GM12891 (cell line): ENCODE data around the gene CD160.

ENCODE experiments used
- DNase-seq: peaks from one replicate; pipeline ENCODE4 v3.0.0; 2011; ENCODE audit warnings: low spot score; ENCODE audit not compliant: insufficient read length
- FAIRE-seq: peaks from 2 replicates; lab custom pipeline; 2011; peaks lifted over from hg19 to GRCh38; lab: Jason Lieb, UNC
- PAX5 ChIP-seq: IDR thresholded peaks from 2 replicates; pipeline ENCODE4 v1.6.1; 2011; ENCODE audit warnings: low read length, moderate library complexity, mild to moderate bottlenecking; ENCODE audit not compliant: insufficient read depth, severe bottlenecking
- POLR2A ChIP-seq: IDR thresholded peaks from 2 replicates; pipeline ENCODE4 v1.6.1; 2011; ENCODE audit warnings: low read depth, low read length, control low read depth
- POLR2AphosphoS5 ChIP-seq: IDR thresholded peaks from 2 replicates; pipeline ENCODE4 v1.6.1; 2011; ENCODE audit warnings: low read depth, low read length, control low read depth
- POU2F2 ChIP-seq: IDR thresholded peaks from 2 replicates; pipeline ENCODE4 v1.6.1; 2011; ENCODE audit warnings: low read depth, mild to moderate bottlenecking, control low read depth, low read length, moderate library complexity
- SPI1 ChIP-seq: IDR thresholded peaks from 2 replicates; pipeline ENCODE4 v1.6.1; 2011; ENCODE audit warnings: low read depth, low read length, control low read depth
- TAF1 ChIP-seq: IDR thresholded peaks from 2 replicates; pipeline ENCODE4 v1.6.1; 2011; ENCODE audit warnings: low read depth, low read length, control low read depth

CD160 gene

GRCh38 chr1:145729666-145730436 is 10.6 kb downstream of the CD160 start:
- DNase-seq (no peak), FAIRE-seq (no peak)
- no peak for TF ChIP-seq POLR2AphosphoS5
- no peak for TF ChIP-seq TAF1
- no peak for TF ChIP-seq POLR2A
- TF ChIP-seq PAX5 = no peak

DNA sequence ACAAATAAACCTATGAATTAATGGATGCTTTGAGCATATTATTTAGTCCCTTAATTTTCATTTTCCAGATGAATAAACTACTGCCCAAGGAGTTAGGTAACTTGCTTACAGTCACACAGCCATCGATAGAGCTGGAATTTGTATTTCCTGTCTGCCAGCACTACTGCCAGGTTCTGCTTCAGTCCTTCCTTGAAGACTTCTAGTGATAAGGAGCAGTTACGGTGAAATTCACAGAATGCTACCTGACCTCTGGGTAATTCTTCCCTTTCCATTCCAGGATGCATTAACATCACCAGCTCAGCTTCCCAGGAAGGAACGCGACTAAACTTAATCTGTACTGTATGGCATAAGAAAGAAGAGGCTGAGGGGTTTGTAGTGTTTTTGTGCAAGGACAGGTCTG is 11.2 kb downstream of the CD160 start:
- TF ChIP-seq SPI1 (no peak), POLR2AphosphoS5 (no peak), POU2F2 (no peak), POLR2A (no peak), PAX5 (no peak), TAF1 (no peak)
- DNase-seq = no peak
- FAIRE-seq = no peak

GRCh38 chr1:145730900-145731299 is 11.6 kb downstream of the CD160 start:
- DNase-seq (no peak), FAIRE-seq (no peak)
- no peak for TF ChIP-seq POLR2A
- TF ChIP-seq SPI1 = no peak
- no peak for TF ChIP-seq POLR2AphosphoS5
- TF ChIP-seq POU2F2 = no peak
- no peak for TF ChIP-seq TAF1
- TF ChIP-seq PAX5 = no peak

DNA sequence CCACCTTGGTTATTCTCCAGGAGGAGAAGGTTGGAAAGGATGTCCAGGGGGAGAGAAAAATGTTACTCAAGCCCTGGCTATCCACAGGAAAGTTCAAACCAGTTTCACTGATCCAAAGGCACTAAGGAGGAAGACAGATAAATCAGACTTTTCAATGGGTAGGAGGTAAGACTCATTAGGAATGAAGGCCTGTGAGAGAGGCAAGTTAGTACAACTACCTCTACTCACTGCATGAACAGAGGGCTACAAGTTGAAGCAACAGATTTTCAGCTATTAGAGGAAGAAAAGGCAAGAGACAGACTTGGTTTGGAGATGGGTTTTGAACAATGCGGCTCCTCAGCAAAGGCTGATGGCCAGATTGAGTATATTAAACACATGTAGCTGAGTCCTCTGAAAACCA is 16.9 kb downstream of the CD160 start:
- TF ChIP-seq TAF1 (no peak), SPI1 (no peak), PAX5 (no peak), POLR2A (no peak), POU2F2 (no peak), POLR2AphosphoS5 (no peak)
- FAIRE-seq = no peak
- no peak for DNase-seq

GRCh38 chr1:145740269-145740668 is 21.0 kb downstream of the CD160 start:
- FAIRE-seq (no peak), DNase-seq (no peak)
- TF ChIP-seq TAF1 = no peak
- no peak for TF ChIP-seq POLR2AphosphoS5

- no peak for DNase-seq
- no peak for TF ChIP-seq POLR2AphosphoS5
- TF ChIP-seq TAF1 = no peak
- TF ChIP-seq SPI1 = no peak
- TF ChIP-seq PAX5 = no peak
- no peak for TF ChIP-seq POLR2A
- no peak for TF ChIP-seq POU2F2
- FAIRE-seq = no peak
Measured at GRCh38 chr1:145747398-145748247, 28.3 kb downstream of the CD160 start.

DNA sequence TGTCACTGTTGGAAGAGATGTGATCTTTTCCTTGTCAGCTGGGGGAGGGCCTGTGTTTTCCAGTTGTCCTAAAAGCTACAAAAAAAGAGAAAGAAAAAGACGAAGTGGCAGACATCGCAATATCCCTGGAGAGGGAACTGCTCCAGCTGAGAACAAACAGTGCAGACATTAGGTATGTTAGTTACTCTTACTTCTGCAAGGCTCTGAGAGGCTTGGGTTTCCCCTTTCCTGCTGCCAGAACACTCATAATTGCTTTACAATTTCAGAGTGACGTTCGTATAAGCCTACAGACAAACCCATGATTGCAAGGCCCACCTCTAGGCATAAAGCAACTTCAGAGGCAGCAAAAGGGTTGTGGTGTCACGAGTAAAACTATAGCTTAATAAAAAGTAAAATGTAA is 31.1 kb downstream of the CD160 start:
- DNase-seq = no peak
- TF ChIP-seq POU2F2 (no peak), POLR2AphosphoS5 (no peak), PAX5 (no peak)
- no peak for FAIRE-seq

DNA sequence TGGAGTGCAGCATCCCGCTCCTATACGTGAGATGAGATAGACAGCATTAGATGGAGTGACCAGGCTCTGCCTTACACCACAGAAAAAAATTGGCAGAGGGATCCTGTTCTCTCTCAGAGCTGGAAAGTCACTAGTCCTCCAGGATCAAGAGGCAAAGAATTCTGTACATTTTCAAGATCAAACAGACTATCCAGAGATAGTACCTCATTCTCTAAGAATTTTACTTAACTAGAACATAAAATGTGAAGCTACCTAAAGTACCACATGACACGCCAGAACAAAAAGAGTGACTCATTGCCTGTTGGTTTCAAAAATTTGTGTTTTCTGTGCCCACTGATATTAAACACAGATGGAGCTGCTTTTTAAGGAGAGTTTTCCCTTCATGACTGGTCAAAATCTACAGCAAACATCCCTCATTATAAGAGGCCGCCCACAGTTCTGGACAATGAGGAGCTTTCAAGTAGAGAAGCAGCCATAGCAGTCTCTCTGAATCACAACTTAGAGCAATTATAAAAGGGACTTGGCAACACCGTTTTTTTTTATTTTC is 32.3 kb downstream of the CD160 start:
- DNase-seq = no peak

GRCh38 chr1:145757420-145757819 is 38.1 kb downstream of the CD160 start:
- FAIRE-seq (no peak), DNase-seq (no peak)
- no peak for TF ChIP-seq POLR2AphosphoS5

More for the DNA sequence above, 32.3 kb downstream of the CD160 start:
- TF ChIP-seq SPI1 = no peak
- no peak for TF ChIP-seq POU2F2
- FAIRE-seq = peak; percentile 55

DNA sequence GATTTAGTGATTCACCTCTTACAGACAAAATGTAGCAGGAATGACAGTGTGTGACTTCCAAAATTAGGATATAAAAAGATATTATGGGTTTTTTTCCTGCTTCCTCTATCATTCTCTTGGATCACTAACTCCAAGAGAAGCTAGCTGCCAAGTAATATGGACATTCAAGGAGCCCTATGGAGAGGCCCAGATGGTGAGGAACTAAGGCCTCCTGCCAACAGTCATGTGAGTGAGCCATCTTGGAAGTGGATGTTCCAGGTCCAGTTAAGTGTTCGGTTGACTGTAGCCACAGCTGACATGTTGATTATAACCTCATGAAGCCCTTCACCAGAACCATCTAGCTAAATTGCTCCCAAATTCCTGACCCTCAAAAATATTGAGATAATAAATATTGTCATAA is 38.8 kb downstream of the CD160 start:
- FAIRE-seq (no peak), DNase-seq (no peak)
- TF ChIP-seq SPI1 (no peak), POU2F2 (no peak), POLR2A (no peak), PAX5 (no peak), TAF1 (no peak), POLR2AphosphoS5 (no peak)

GRCh38 chr1:145758575-145758974 is 39.3 kb downstream of the CD160 start:
- DNase-seq (no peak), FAIRE-seq (no peak)
- no peak for TF ChIP-seq SPI1
